ENCODE results near the gene CIAPIN1.

Gene CIAPIN1

GRCh38 chr16:57392694-57393093 is 54.5 kb downstream of the CIAPIN1 start:
- Histone ChIP-seq H3K4me1 (ENCODE audit: control insufficient read depth, insufficient read depth, low read length) (peaks cover 38% of the 10 kb centered on the region), H3K9ac (ENCODE audit: low read length) (no peak overlapping the region), H3K36me3 (ENCODE audit: control insufficient read depth, insufficient read depth, low read length) (no peaks in the 10 kb centered on the region), H3K27me3 (ENCODE audit: control insufficient read depth, insufficient read depth, low read length) (no peaks in the 10 kb centered on the region), H3K9me3 (ENCODE audit: control insufficient read depth, low read length) (no peaks in the 10 kb centered on the region), H3K4me3 (ENCODE audit: low read length) (no peak overlapping the region)

DNA sequence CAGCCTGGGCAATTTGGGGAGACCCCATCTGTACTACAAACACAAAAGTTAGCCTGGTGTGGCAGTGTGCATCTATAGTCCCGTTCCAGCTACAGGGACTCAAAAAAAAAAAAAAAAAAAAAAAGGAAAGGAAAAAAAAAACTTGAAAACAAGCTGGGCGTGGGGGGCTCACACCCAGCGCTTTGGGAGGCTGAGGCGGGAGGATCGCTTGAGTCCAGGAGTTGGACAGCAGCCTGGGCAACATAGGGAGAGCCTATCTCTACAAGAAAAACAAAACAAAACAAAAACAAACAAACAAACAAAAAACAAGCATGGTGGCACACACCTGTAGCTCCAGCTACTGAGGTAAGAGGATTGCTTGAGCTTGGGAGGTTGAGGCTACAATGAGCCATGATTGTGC is 55.5 kb downstream of the CIAPIN1 start:
- Histone ChIP-seq H3K4me1 (ENCODE audit: control insufficient read depth, insufficient read depth, low read length) (peaks cover 34% of the 10 kb centered on the region), H3K36me3 (ENCODE audit: control insufficient read depth, insufficient read depth, low read length) (no peaks in the 10 kb centered on the region), H3K4me3 (ENCODE audit: low read length) (no peak overlapping the region), H3K27me3 (ENCODE audit: control insufficient read depth, insufficient read depth, low read length) (no peaks in the 10 kb centered on the region), H3K9ac (ENCODE audit: low read length) (no peak overlapping the region), H3K9me3 (ENCODE audit: control insufficient read depth, low read length) (no peaks in the 10 kb centered on the region)

DNA sequence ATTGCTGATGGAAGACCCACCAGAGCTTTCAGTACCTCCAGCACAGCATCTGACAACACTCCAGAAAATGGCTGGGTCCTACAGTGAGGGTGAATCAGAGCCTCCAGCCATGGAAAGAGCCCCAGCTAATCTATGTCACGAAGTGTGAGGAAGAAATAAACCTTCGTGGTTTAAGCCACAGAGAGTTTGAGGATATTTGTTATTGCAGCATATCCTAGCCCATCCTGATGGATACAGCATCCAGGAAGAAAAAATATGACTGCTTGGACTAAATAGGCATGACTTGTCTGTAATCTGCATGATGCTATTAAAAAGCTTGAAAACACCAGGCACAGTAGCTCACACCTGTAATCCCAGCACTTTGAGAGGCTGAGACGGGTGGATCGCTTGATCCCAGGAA is 55.9 kb downstream of the CIAPIN1 start:
- Histone ChIP-seq H3K27me3 (ENCODE audit: control insufficient read depth, insufficient read depth, low read length) (no peaks in the 10 kb centered on the region), H3K4me1 (ENCODE audit: control insufficient read depth, insufficient read depth, low read length) (peaks cover 34% of the 10 kb centered on the region)

DNA sequence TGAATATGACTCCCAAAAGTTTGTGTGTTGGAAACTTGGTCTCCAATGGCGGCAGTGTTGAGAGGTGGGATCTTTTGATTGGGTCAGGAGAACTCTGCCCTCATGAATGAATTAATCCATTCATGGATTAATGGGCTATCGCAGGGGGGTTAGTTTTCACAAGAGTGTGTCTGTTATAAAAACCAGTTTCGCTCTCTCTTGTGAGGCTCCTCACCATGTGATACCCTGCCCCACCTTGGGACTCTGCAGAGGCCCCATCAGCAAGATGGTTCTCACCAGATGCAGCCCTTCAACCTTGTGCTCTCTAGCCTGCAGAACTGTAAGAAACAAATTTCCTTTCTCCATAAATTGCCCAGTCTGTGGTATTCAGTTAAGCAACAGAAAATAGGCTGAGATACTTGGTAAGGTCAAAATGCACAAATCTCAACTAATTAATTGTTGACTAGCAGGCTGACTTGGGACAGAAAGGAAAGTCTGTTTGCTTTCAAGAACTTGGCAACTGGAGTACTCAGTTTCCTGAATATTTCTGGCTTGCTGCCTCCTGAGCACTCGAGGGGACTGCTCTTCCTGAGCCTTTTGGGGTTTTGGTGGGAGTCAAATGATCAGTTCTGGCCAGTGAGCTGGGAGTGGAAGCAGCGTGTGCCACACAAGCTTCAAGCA is 56.4 kb downstream of the CIAPIN1 start:
- H3K4me1 ChIP-seq (ENCODE audit: control insufficient read depth, insufficient read depth, low read length) = peaks cover 34% of the 10 kb centered on the region
- no peak overlapping the region for H3K4me3 ChIP-seq (ENCODE audit: low read length)
- H3K9ac ChIP-seq (ENCODE audit: low read length) = no peak overlapping the region
- no peaks in the 10 kb centered on the region for H3K36me3 ChIP-seq (ENCODE audit: control insufficient read depth, insufficient read depth, low read length)
- H3K9me3 ChIP-seq (ENCODE audit: control insufficient read depth, low read length) = no peaks in the 10 kb centered on the region
- H3K27me3 ChIP-seq (ENCODE audit: control insufficient read depth, insufficient read depth, low read length) = no peaks in the 10 kb centered on the region

More for the DNA sequence above, 55.9 kb downstream of the CIAPIN1 start:
- Histone ChIP-seq H3K9ac (ENCODE audit: low read length) (no peak overlapping the region), H3K4me3 (ENCODE audit: low read length) (no peak overlapping the region), H3K9me3 (ENCODE audit: control insufficient read depth, low read length) (no peaks in the 10 kb centered on the region), H3K36me3 (ENCODE audit: control insufficient read depth, insufficient read depth, low read length) (no peaks in the 10 kb centered on the region)

DNA sequence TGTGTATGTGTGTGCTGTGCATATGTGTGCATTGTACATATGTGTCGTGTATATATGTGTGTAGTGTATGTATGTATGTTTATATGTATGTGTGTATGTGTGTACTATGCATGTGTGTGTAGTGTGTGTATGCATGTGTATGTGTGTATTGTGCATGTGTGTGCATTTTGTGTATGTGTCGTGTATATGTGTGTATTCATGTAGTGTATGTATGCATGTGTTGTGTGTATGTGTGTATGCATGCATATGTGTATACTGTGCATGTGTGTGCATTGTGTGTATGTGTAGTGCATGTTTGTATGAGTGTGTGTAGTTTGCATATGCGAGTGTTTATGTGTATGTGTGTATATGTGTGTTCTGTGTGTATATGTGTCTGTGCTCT is 58.1 kb downstream of the CIAPIN1 start:
- no peaks in the 10 kb centered on the region for H3K9me3 ChIP-seq (ENCODE audit: control insufficient read depth, low read length)
- no peaks in the 10 kb centered on the region for H3K36me3 ChIP-seq (ENCODE audit: control insufficient read depth, insufficient read depth, low read length)
- no peaks in the 10 kb centered on the region for H3K27me3 ChIP-seq (ENCODE audit: control insufficient read depth, insufficient read depth, low read length)
- no peak overlapping the region for H3K9ac ChIP-seq (ENCODE audit: low read length)
- peaks cover 38% of the 10 kb centered on the region for H3K4me1 ChIP-seq (ENCODE audit: control insufficient read depth, insufficient read depth, low read length)
- H3K4me3 ChIP-seq (ENCODE audit: low read length) = no peak overlapping the region

DNA sequence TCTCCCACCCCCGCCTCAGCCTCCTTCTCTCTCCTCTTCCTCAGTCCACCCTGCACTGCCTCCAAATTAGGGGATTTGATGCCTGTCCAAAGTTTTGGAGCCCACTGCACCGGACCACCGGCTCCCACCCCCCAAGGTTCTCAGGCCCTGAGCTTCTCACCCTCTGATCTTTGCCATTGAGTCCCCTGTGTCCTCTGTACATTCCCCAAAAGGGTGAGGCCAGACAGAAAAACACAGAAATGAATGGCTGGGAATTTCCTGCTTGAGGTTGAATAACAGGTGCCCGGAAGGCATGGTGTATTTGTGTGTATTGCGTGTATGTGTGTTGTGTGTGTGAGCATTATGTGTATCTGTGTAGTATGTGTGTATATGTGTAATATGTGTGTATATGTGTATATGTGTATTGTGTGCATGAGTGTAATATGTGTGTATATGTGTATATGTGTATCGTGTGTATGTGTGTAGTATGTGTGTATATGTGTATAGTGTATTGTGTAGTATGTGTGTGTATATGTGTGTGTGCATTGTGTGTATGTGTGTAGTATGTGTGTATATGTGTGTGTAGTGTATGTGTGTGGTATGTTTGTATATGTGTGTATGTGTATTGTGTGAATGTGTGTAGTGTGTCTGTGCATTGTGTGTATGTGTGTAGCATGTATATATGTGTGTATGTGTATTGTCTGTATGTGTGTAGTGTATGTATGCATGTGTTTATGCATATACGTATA is 58.7 kb downstream of the CIAPIN1 start:
- Histone ChIP-seq H3K36me3 (ENCODE audit: control insufficient read depth, insufficient read depth, low read length) (no peaks in the 10 kb centered on the region), H3K9me3 (ENCODE audit: control insufficient read depth, low read length) (no peaks in the 10 kb centered on the region), H3K4me1 (ENCODE audit: control insufficient read depth, insufficient read depth, low read length) (peaks cover 38% of the 10 kb centered on the region), H3K4me3 (ENCODE audit: low read length) (no peak overlapping the region), H3K27me3 (ENCODE audit: control insufficient read depth, insufficient read depth, low read length) (no peaks in the 10 kb centered on the region), H3K9ac (ENCODE audit: low read length) (no peak overlapping the region)

DNA sequence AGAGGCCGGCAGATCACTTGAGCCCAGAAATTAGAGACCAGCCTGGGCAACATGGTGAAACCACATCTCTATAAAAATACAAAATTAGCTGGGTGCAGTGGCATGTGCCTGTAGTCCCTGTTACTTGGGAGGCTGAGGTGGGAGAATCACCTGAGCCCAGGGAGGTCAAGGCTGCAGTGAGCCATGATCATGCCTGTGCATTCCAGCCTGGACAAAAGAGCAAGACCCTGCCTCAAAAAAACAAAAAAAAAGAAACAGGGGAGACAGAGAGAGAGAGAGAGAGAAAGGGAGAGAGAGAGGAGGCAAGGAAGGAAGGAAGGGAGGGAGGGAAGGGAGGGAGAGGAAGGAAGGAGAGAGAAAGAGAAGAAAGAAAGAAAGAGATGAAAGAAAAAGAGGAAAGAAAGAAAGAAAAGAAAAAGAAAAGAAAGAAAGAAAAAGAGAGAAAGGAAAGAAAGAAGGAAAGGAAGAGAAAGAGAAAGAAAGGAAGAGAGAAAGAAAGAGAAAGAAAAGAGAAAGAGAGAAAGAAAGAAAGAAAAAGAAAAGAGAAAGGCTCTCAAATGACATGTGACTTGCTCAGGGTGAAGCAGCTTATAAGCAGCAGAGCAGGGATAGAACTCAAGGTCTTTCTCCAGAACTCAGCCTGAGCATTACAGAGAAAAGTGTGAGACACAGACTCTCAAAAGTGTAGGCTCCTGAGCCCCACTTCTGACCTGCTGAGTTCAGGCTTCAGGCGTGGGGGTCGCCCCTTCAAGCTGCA is 59.4 kb downstream of the CIAPIN1 start:
- Histone ChIP-seq H3K9me3 (ENCODE audit: control insufficient read depth, low read length) (no peaks in the 10 kb centered on the region), H3K4me3 (ENCODE audit: low read length) (no peak overlapping the region), H3K4me1 (ENCODE audit: control insufficient read depth, insufficient read depth, low read length) (peaks cover 37% of the 10 kb centered on the region), H3K9ac (ENCODE audit: low read length) (no peak overlapping the region), H3K27me3 (ENCODE audit: control insufficient read depth, insufficient read depth, low read length) (no peaks in the 10 kb centered on the region), H3K36me3 (ENCODE audit: control insufficient read depth, insufficient read depth, low read length) (no peaks in the 10 kb centered on the region)

DNA sequence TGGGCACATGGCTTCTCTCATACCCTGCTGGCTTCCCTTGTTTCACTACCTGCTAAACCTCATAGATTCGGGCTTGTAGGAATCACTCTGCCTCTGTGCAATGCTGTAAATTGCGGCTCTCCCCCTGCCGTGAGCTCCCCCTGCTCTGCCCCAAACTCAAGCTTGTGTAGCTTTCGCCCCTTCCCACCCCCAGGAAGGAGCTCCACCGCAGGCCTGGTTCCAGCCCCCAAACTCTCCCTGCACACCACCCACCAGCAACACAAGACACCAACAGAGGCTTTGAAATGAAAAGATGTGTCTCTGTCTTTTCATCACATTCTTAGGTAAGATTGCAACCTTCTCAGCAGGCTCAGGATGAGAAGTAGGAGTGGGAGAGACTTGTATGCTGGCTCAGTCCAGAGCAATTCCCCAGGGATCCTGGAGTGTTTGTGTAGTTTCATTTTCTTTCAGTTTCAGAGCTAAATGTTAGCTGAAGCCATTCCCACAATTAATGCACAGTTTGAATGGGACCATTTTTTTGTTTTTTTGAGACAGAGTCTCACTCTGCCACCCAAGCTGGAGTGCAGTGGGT is 60.7 kb downstream of the CIAPIN1 start:
- Histone ChIP-seq H3K36me3 (ENCODE audit: control insufficient read depth, insufficient read depth, low read length) (no peaks in the 10 kb centered on the region), H3K4me1 (ENCODE audit: control insufficient read depth, insufficient read depth, low read length) (peaks cover 33% of the 10 kb centered on the region), H3K9ac (ENCODE audit: low read length) (no peak overlapping the region), H3K27me3 (ENCODE audit: control insufficient read depth, insufficient read depth, low read length) (no peaks in the 10 kb centered on the region), H3K9me3 (ENCODE audit: control insufficient read depth, low read length) (no peaks in the 10 kb centered on the region), H3K4me3 (ENCODE audit: low read length) (no peak overlapping the region)

DNA sequence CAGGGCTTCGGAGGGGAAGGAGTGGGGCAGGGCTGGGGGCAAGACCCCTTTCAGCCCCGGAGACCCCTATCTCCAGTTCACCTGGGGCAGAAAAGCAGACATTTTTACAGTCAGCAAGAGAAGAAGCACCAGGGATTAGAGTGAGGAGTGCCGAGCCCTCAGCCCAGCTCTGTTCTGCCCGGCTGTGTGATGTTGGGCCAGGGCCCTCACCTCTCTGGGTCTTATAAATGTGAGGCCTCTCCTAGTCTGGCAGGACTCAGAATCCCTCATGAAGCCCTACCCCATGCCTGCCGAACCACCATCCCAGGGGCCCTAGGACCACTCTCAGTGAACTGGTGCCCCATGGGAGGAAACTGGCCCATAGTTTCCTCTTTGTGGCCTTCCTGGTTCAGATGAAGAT is 62.1 kb downstream of the CIAPIN1 start:
- Histone ChIP-seq H3K36me3 (ENCODE audit: control insufficient read depth, insufficient read depth, low read length) (no peaks in the 10 kb centered on the region), H3K4me1 (ENCODE audit: control insufficient read depth, insufficient read depth, low read length) (peaks cover 30% of the 10 kb centered on the region), H3K9me3 (ENCODE audit: control insufficient read depth, low read length) (no peaks in the 10 kb centered on the region), H3K27me3 (ENCODE audit: control insufficient read depth, insufficient read depth, low read length) (no peaks in the 10 kb centered on the region), H3K9ac (ENCODE audit: low read length) (no peak overlapping the region), H3K4me3 (ENCODE audit: low read length) (no peak overlapping the region)

GRCh38 chr16:57384248-57385070 is 62.7 kb downstream of the CIAPIN1 start:
- H3K9me3 ChIP-seq (ENCODE audit: control insufficient read depth, low read length) = no peaks in the 10 kb centered on the region
- H3K27me3 ChIP-seq (ENCODE audit: control insufficient read depth, insufficient read depth, low read length) = no peaks in the 10 kb centered on the region
- H3K9ac ChIP-seq (ENCODE audit: low read length) = no peak overlapping the region
- no peaks in the 10 kb centered on the region for H3K36me3 ChIP-seq (ENCODE audit: control insufficient read depth, insufficient read depth, low read length)
- H3K4me3 ChIP-seq (ENCODE audit: low read length) = no peak overlapping the region
- H3K4me1 ChIP-seq (ENCODE audit: control insufficient read depth, insufficient read depth, low read length) = peaks cover 30% of the 10 kb centered on the region

Data from mucosa of stomach (tissue), 1 donor.